Endothelial cell of umbilical vein (primary cell): ENCODE measurements around the gene DIP2C.

Experiments
- CTCF ChIP-seq, 2 donors: IDR thresholded peaks; 1 replicate in 1 of 2; 2 replicates in 1 of 2; pipeline ENCODE4 v1.5.1; 2011; ENCODE audit warnings: low read length in 2 of 2, mild to moderate bottlenecking in 2 of 2, moderate library complexity in 2 of 2, control low read depth in 1 of 2, inconsistent platforms in 1 of 2, low read depth in 1 of 2; ENCODE audit not compliant: insufficient read depth in 1 of 2; ENCODE audit errors: extremely low read depth in 1 of 2
- EZH2 ChIP-seq: IDR thresholded peaks from 2 replicates; pipeline ENCODE4 v1.6.1; 2012; ENCODE audit warnings: borderline replicate concordance, low read depth, mild to moderate bottlenecking, moderate library complexity, low read length, inconsistent platforms; ENCODE audit not compliant: severe bottlenecking
- FOS ChIP-seq: IDR thresholded peaks from 2 replicates; pipeline ENCODE4 v1.6.1; 2011; ENCODE audit warnings: mild to moderate bottlenecking, low read length, moderate library complexity, borderline replicate concordance; ENCODE audit not compliant: insufficient read depth
- GATA2 ChIP-seq: IDR thresholded peaks from 2 replicates; pipeline ENCODE4 v1.7.0; 2011; ENCODE audit warnings: low read depth, mild to moderate bottlenecking, moderate library complexity, mixed read lengths, low read length; ENCODE audit not compliant: insufficient read length, insufficient read depth
- JUN ChIP-seq: IDR thresholded peaks from 2 replicates; pipeline ENCODE4 v1.6.1; 2011; ENCODE audit warnings: borderline replicate concordance, low read depth; ENCODE audit not compliant: insufficient read length, insufficient read depth
- MAX ChIP-seq: IDR thresholded peaks from 2 replicates; pipeline ENCODE4 v1.6.1; 2011; ENCODE audit not compliant: insufficient read depth, insufficient read length
- MYC ChIP-seq: IDR thresholded peaks from one replicate; pipeline ENCODE4 v1.6.1; 2011; ENCODE audit warnings: mild to moderate bottlenecking, low read depth, low read length
- POLR2A ChIP-seq: IDR thresholded peaks from 2 replicates; pipeline ENCODE4 v1.6.1; 2012; ENCODE audit warnings: low read depth, mild to moderate bottlenecking, control low read depth, low read length
- POLR2AphosphoS5 ChIP-seq: IDR thresholded peaks from 2 replicates; pipeline ENCODE4 v1.6.1; 2012; ENCODE audit warnings: low read depth, mild to moderate bottlenecking, control low read depth, low read length, moderate library complexity; ENCODE audit not compliant: insufficient read depth

GRCh38 chr10:269440-270074 lies 419.9 kb downstream of the DIP2C start:
- TF ChIP-seq EZH2 (no peak), CTCF (IDR thresholded peaks at IDR 0.05; ENCODE audit: extremely low read depth in 1 of 2, insufficient read depth in 1 of 2, low read depth in 1 of 2, low read length in 2 of 2) (no peak), POLR2AphosphoS5 (no peak), FOS (no peak), POLR2A (no peak), MYC (no peak), JUN (no peak), MAX (no peak), GATA2 (no peak)
